ENCODE measurements around the gene TAX1BP1.
A peak's percentile ranks its signal among the peaks of the same experiment; 100 is the strongest.

Gene TAX1BP1

DNA sequence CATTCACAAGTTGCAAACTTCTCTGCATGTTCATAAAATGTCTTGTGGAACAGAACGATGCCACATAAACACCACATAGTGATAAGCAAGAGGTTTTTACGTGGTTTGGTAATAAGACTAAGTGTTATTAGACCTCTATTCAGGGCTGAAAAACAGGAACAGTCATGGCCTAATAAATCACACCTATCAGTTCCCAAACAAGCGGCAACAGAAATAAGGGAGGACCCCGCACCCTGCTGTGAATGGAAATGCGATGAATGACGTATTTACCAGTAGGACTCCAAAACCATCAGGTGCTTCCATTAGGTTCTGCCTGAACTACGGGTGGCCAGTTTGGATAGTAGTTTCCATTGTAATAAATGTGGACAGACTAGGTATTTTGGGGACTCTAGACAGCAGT, 129.1 kb downstream of the TAX1BP1 start:
- Histone ChIP-seq H3K4me3 (ENCODE audit: insufficient read depth in 1 of 2, low read depth in 1 of 2, low read length in 2 of 2) (no peak overlapping the region), H3K36me3 (ENCODE audit: control insufficient read depth in 1 of 2, insufficient read depth in 2 of 2, low read depth in 1 of 2, low read length in 2 of 2) (peaks cover 0 to 5% of the 10 kb centered on the region in 2 experiments), H3K18ac (ENCODE audit: low read depth in 1 of 2, low read length in 2 of 2) (no peak overlapping the region), H2BK15ac (ENCODE audit: low read depth, poor library complexity, severe bottlenecking) (no peak overlapping the region), H3K9ac (ENCODE audit: low read length) (no peak overlapping the region), H4K8ac (ENCODE audit: low read length) (no peak overlapping the region), H2AK5ac (ENCODE audit: low read length, severe bottlenecking) (peak overlapping the region; percentile 36), H2AFZ (ENCODE audit: low read depth, low read length) (no peak overlapping the region), H2BK12ac (ENCODE audit: low read length in 2 of 2) (no peak overlapping the region), H3K4me1 (ENCODE audit: control insufficient read depth, insufficient read depth, low read depth, low read length) (peaks cover 25% of the 10 kb centered on the region), H3K4me2 (ENCODE audit: low read length, poor library complexity, severe bottlenecking) (no peak overlapping the region), H3K79me1 (replicated peaks; ENCODE audit: low read length, poor library complexity, severe bottlenecking) (peaks cover 24% of the 10 kb centered on the region), H3K4ac (ENCODE audit: low read depth in 1 of 2, low read length in 2 of 2) (no peak overlapping the region), H2BK5ac (ENCODE audit: low read depth, low read length, poor library complexity, severe bottlenecking) (no peak overlapping the region), H3K9me3 (ENCODE audit: control insufficient read depth, low read length) (no peaks in the 10 kb centered on the region), H3K27ac (ENCODE audit: low read length, poor library complexity, severe bottlenecking) (no peak overlapping the region), H3K23ac (ENCODE audit: low read length in 2 of 2) (no peak overlapping the region), H2BK120ac (ENCODE audit: low read depth, low read length) (no peak overlapping the region), H4K91ac (ENCODE audit: low read length) (no peak overlapping the region), H3K27me3 (ENCODE audit: control insufficient read depth in 1 of 2, insufficient read depth in 1 of 2, low read length in 2 of 2) (no peaks in the 10 kb centered on the region), H3K14ac (ENCODE audit: low read length in 2 of 2) (no peak overlapping the region)
- 94% methylated on average over 7 of the region's 7 CpGs for WGBS
- DNase-seq, result no peak

DNA sequence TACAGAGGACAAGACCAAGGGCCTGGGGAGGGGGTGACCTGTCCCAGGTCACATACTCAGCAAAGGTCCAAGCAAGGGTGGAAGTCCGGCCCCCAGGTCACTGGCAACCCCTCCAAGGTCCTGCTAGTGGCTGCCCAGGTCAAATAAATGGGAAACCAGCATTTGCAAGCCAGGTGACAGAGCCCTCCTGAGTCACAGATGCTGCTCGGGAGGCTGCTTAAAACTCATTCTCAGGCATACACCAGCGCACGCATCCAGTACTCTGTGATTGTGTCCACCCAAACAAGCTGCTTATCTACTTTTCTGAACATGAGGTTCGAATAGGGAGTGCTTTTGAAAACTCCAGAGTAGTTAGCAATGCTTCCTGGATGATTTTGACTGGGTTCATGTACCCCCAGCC, 130.6 kb downstream of the TAX1BP1 start:
- peaks cover 0 to 4% of the 10 kb centered on the region in 2 experiments for H3K36me3 ChIP-seq (ENCODE audit: control insufficient read depth in 1 of 2, insufficient read depth in 2 of 2, low read depth in 1 of 2, low read length in 2 of 2)
- H3K4me2 ChIP-seq (ENCODE audit: low read length, poor library complexity, severe bottlenecking), result no peak overlapping the region
- H3K79me1 ChIP-seq (replicated peaks; ENCODE audit: low read length, poor library complexity, severe bottlenecking), result peaks cover 29% of the 10 kb centered on the region
- no peak overlapping the region for H3K23ac ChIP-seq (ENCODE audit: low read length in 2 of 2)
- no peak overlapping the region for H4K91ac ChIP-seq (ENCODE audit: low read length)
- H3K18ac ChIP-seq (ENCODE audit: low read depth in 1 of 2, low read length in 2 of 2), result no peak overlapping the region
- H4K8ac ChIP-seq (ENCODE audit: low read length), result no peak overlapping the region
- H3K14ac ChIP-seq (ENCODE audit: low read length in 2 of 2), result no peak overlapping the region
- H3K9ac ChIP-seq (ENCODE audit: low read length), result no peak overlapping the region
- H3K27ac ChIP-seq (ENCODE audit: low read length, poor library complexity, severe bottlenecking), result no peak overlapping the region
- no peak overlapping the region for H2BK5ac ChIP-seq (ENCODE audit: low read depth, low read length, poor library complexity, severe bottlenecking)
- no peak overlapping the region for H2BK120ac ChIP-seq (ENCODE audit: low read depth, low read length)
- no peak overlapping the region for H2BK15ac ChIP-seq (ENCODE audit: low read depth, poor library complexity, severe bottlenecking)
- no peak overlapping the region for H2BK12ac ChIP-seq (ENCODE audit: low read length in 2 of 2)
- no peak overlapping the region for H3K4ac ChIP-seq (ENCODE audit: low read depth in 1 of 2, low read length in 2 of 2)
- WGBS, result 94% methylated on average over 5 of the region's 5 CpGs
- H3K9me3 ChIP-seq (ENCODE audit: control insufficient read depth, low read length), result no peaks in the 10 kb centered on the region
- peaks cover 34% of the 10 kb centered on the region for H3K4me1 ChIP-seq (ENCODE audit: control insufficient read depth, insufficient read depth, low read depth, low read length)
- no peak for DNase-seq
- no peak overlapping the region for H3K4me3 ChIP-seq (ENCODE audit: insufficient read depth in 1 of 2, low read depth in 1 of 2, low read length in 2 of 2)
- H3K27me3 ChIP-seq (ENCODE audit: control insufficient read depth in 1 of 2, insufficient read depth in 1 of 2, low read length in 2 of 2), result no peaks in the 10 kb centered on the region
- no peak overlapping the region for H2AFZ ChIP-seq (ENCODE audit: low read depth, low read length)
- H2AK5ac ChIP-seq (ENCODE audit: low read length, severe bottlenecking), result peak overlapping the region; percentile 53

DNA sequence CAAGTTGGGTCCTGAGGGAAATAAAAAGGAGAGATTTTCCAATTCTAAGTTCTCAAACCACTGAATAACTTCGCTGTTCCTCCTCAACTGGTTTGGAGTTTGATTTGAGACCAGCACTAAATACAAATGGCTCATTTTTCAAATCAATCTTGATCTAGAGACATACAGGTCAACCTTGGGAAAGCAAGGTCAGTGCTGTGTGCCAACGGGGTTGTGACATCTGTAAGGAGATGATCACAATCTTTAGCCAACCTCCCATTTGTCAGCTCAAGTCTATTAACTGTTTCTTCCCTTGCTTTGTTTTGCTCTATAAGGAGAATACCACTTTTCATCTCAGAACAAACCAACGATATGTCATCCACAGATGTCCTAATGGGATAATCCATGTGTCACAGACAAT, 131.1 kb downstream of the TAX1BP1 start:
- Histone ChIP-seq H3K4ac (ENCODE audit: low read depth in 1 of 2, low read length in 2 of 2) (no peak overlapping the region), H4K91ac (ENCODE audit: low read length) (no peak overlapping the region), H3K4me2 (ENCODE audit: low read length, poor library complexity, severe bottlenecking) (no peak overlapping the region), H2BK15ac (ENCODE audit: low read depth, poor library complexity, severe bottlenecking) (no peak overlapping the region), H4K8ac (ENCODE audit: low read length) (no peak overlapping the region), H3K36me3 (ENCODE audit: control insufficient read depth in 1 of 2, insufficient read depth in 2 of 2, low read depth in 1 of 2, low read length in 2 of 2) (no peaks in the 10 kb centered on the region), H3K4me1 (ENCODE audit: control insufficient read depth, insufficient read depth, low read depth, low read length) (peaks cover 37% of the 10 kb centered on the region), H2BK12ac (ENCODE audit: low read length in 2 of 2) (no peak overlapping the region), H2AFZ (ENCODE audit: low read depth, low read length) (no peak overlapping the region), H2AK5ac (ENCODE audit: low read length, severe bottlenecking) (no peak overlapping the region), H3K4me3 (ENCODE audit: insufficient read depth in 1 of 2, low read depth in 1 of 2, low read length in 2 of 2) (no peak overlapping the region), H3K79me1 (replicated peaks; ENCODE audit: low read length, poor library complexity, severe bottlenecking) (peaks cover 25% of the 10 kb centered on the region), H2BK120ac (ENCODE audit: low read depth, low read length) (no peak overlapping the region), H3K9me3 (ENCODE audit: control insufficient read depth, low read length) (no peaks in the 10 kb centered on the region), H3K18ac (ENCODE audit: low read depth in 1 of 2, low read length in 2 of 2) (no peak overlapping the region), H3K14ac (ENCODE audit: low read length in 2 of 2) (no peak overlapping the region), H3K27ac (ENCODE audit: low read length, poor library complexity, severe bottlenecking) (no peak overlapping the region), H2BK5ac (ENCODE audit: low read depth, low read length, poor library complexity, severe bottlenecking) (no peak overlapping the region), H3K23ac (ENCODE audit: low read length in 2 of 2) (no peak overlapping the region), H3K27me3 (ENCODE audit: control insufficient read depth in 1 of 2, insufficient read depth in 1 of 2, low read length in 2 of 2) (no peaks in the 10 kb centered on the region), H3K9ac (ENCODE audit: low read length) (no peak overlapping the region)
- WGBS, result 92% methylated on average over 3 of the region's 3 CpGs
- DNase-seq, result no peak

DNA sequence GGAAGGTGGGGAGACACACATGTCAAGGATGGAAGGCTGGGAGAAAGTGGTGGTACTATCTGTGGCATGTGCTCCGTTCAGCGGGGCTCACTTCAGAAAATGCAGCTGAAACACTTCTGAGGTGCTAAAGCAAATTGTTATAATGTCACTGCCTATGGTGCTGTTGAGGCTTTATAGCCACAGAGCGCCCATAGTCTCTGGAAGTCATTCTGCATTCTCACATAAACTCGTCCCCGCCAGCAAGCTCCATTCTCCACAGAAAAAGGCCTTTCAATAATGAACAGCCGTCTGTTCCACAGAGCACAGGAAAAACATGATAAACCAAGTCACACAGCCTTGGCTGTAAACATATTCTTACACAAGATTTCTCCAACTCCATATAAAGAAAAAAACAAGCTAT, 131.9 kb downstream of the TAX1BP1 start:
- Histone ChIP-seq H2BK15ac (ENCODE audit: low read depth, poor library complexity, severe bottlenecking) (no peak overlapping the region), H3K27me3 (ENCODE audit: control insufficient read depth in 1 of 2, insufficient read depth in 1 of 2, low read length in 2 of 2) (no peaks in the 10 kb centered on the region), H3K18ac (ENCODE audit: low read depth in 1 of 2, low read length in 2 of 2) (no peak overlapping the region), H4K91ac (ENCODE audit: low read length) (no peak overlapping the region), H3K36me3 (ENCODE audit: control insufficient read depth in 1 of 2, insufficient read depth in 2 of 2, low read depth in 1 of 2, low read length in 2 of 2) (no peaks in the 10 kb centered on the region), H3K14ac (ENCODE audit: low read length in 2 of 2) (no peak overlapping the region), H2BK12ac (ENCODE audit: low read length in 2 of 2) (no peak overlapping the region), H3K9me3 (ENCODE audit: control insufficient read depth, low read length) (no peaks in the 10 kb centered on the region), H4K8ac (ENCODE audit: low read length) (no peak overlapping the region), H3K4me3 (ENCODE audit: insufficient read depth in 1 of 2, low read depth in 1 of 2, low read length in 2 of 2) (no peak overlapping the region), H3K79me1 (replicated peaks; ENCODE audit: low read length, poor library complexity, severe bottlenecking) (peaks cover 23% of the 10 kb centered on the region), H2BK120ac (ENCODE audit: low read depth, low read length) (no peak overlapping the region), H3K23ac (ENCODE audit: low read length in 2 of 2) (no peak overlapping the region), H3K27ac (ENCODE audit: low read length, poor library complexity, severe bottlenecking) (peak overlapping the region; percentile 99), H2AK5ac (ENCODE audit: low read length, severe bottlenecking) (peak overlapping the region; percentile 97), H3K4ac (ENCODE audit: low read depth in 1 of 2, low read length in 2 of 2) (no peak overlapping the region), H3K4me1 (ENCODE audit: control insufficient read depth, insufficient read depth, low read depth, low read length) (peaks cover 35% of the 10 kb centered on the region), H3K9ac (ENCODE audit: low read length) (no peak overlapping the region), H3K4me2 (ENCODE audit: low read length, poor library complexity, severe bottlenecking) (no peak overlapping the region), H2BK5ac (ENCODE audit: low read depth, low read length, poor library complexity, severe bottlenecking) (no peak overlapping the region), H2AFZ (ENCODE audit: low read depth, low read length) (no peak overlapping the region)
- 80% methylated on average over 6 of the region's 6 CpGs for WGBS
- no peak for DNase-seq

Data from mesenchymal stem cell (in vitro differentiated cells and primary cell).